Thoracic aorta (tissue), 2 donors: ENCODE results near the gene HSPA8. TPM values are rescaled to one million over a fixed set of nuclear protein-coding genes. Genes with fewer than 3 reads are reported as not detected.

ENCODE experiments used
- ATAC-seq: fragments of 150-250 bp; one replicate; pipeline ENCODE4 v1.8.0; 2017; ENCODE audit warnings: low read depth; ENCODE audit not compliant: insufficient number of reproducible peaks, low FRiP score
- DNase-seq: peaks from one replicate; pipeline ENCODE4 v3.0.0-alpha.2; 2020; ENCODE audit warnings: low spot score
- H3K27ac ChIP-seq, 2 donors: fragments of 200-600 bp; sonication (generic); 1 replicate in 1 of 2; 2 replicates in 1 of 2; pipeline ENCODE4 v1.5.1; 2016; ENCODE audit warnings: mild to moderate bottlenecking in 2 of 2, moderate library complexity in 2 of 2
- H3K27me3 ChIP-seq: fragments of 200-600 bp; sonication (generic); replicated peaks from 2 replicates; pipeline ENCODE4 v1.6.0; 2016; ENCODE audit warnings: mild to moderate bottlenecking; ENCODE audit not compliant: insufficient read depth
- H3K36me3 ChIP-seq: fragments of 200-600 bp; sonication (generic); one replicate; pipeline ENCODE4 v1.5.1; 2016
- H3K4me1 ChIP-seq, 2 donors: fragments of 200-600 bp; sonication (generic); 1 replicate in 1 of 2; 2 replicates in 1 of 2; pipeline versions ENCODE4 v1.5.1 to v1.6.0; 2016; ENCODE audit warnings: low read depth in 2 of 2, mild to moderate bottlenecking in 1 of 2; ENCODE audit not compliant: control insufficient read depth in 1 of 2
- H3K4me3 ChIP-seq: fragments of 200-600 bp; sonication (generic); 2 replicates; pipeline ENCODE4 v1.5.1; 2016; ENCODE audit warnings: mild to moderate bottlenecking
- H3K9me3 ChIP-seq: fragments of 200-600 bp; sonication (generic); 2 replicates; pipeline ENCODE4 v1.5.1; 2016
- CTCF ChIP-seq: fragments of 200-600 bp; sonication (generic); IDR thresholded peaks from one replicate; pipeline ENCODE4 v1.5.1; 2019; ENCODE audit warnings: antibody characterized with exemption
- total RNA-seq, 2 donors: library from RNA; depleted of rRNA; stranded (reverse); fragments of >200 nt; gene quantifications; one replicate each; pipeline versions ENCODE4 v1.1.0 to v1.2.3, GENCODE V29; 2016

Gene HSPA8
- total RNA-seq, 2 donors from 2014 or later = 728 to 947 TPM

GRCh38 chr11:123047947-123048293, 14.0 kb downstream of the HSPA8 start:
- no peak for ATAC-seq

GRCh38 chr11:123047266-123047946, 14.5 kb downstream of the HSPA8 start:
- Histone ChIP-seq H3K27me3 (no peaks in the 10 kb centered on the region), H3K36me3 (no peaks in the 10 kb centered on the region), H3K4me1 (no peaks in the 10 kb centered on the region), H3K9me3 (no peaks in the 10 kb centered on the region), H3K27ac (no peak overlapping the region), H3K4me3 (no peak overlapping the region)
- TF ChIP-seq CTCF = no peak
- DNase-seq (no peak), ATAC-seq (no peak)

More at GRCh38 chr11:123047947-123048293, 14.0 kb downstream of the HSPA8 start:
- Histone ChIP-seq H3K36me3 (no peaks in the 10 kb centered on the region), H3K9me3 (no peaks in the 10 kb centered on the region), H3K4me3 (no peak overlapping the region), H3K27ac (no peak overlapping the region), H3K27me3 (no peaks in the 10 kb centered on the region), H3K4me1 (no peaks in the 10 kb centered on the region)
- no peak for DNase-seq
- TF ChIP-seq CTCF = no peak

GRCh38 chr11:123046473-123047259, 15.3 kb downstream of the HSPA8 start:
- ATAC-seq (no peak), DNase-seq (no peak)
- Histone ChIP-seq H3K9me3 (no peaks in the 10 kb centered on the region), H3K4me3 (no peak overlapping the region), H3K27ac (no peak overlapping the region), H3K4me1 (no peaks in the 10 kb centered on the region), H3K27me3 (no peaks in the 10 kb centered on the region), H3K36me3 (no peaks in the 10 kb centered on the region)
- TF ChIP-seq CTCF = no peak

GRCh38 chr11:123045101-123045500, 16.8 kb downstream of the HSPA8 start:
- no peak for ATAC-seq
- H3K27ac ChIP-seq = no peak overlapping the region

More at GRCh38 chr11:123045101-123045500, 16.8 kb downstream of the HSPA8 start:
- Histone ChIP-seq H3K27me3 (no peaks in the 10 kb centered on the region), H3K9me3 (no peaks in the 10 kb centered on the region), H3K4me1 (no peaks in the 10 kb centered on the region), H3K4me3 (no peak overlapping the region), H3K36me3 (no peaks in the 10 kb centered on the region)
- no peak for TF ChIP-seq CTCF
- no peak for DNase-seq
